ENCODE results near the gene CEACAM16.

- no peak for TF ChIP-seq ZNF311 (tag by site-specific recombination; IDR thresholded peaks at IDR 0.05; ENCODE audit: borderline replicate concordance)
- TF ChIP-seq CTCF (tag by site-specific recombination; IDR thresholded peaks at IDR 0.05), result no peak
- TF ChIP-seq ZNF48 (tag by site-specific recombination; IDR thresholded peaks at IDR 0.05), result no peak
- TF ChIP-seq ZBTB6 (tag by site-specific recombination; IDR thresholded peaks at IDR 0.05), result no peak
- no peak for TF ChIP-seq ZBTB49 (tag by site-specific recombination; IDR thresholded peaks at IDR 0.05; ENCODE audit: low read depth)
- TF ChIP-seq HOXA7 (CRISPR knock-in tag; IDR thresholded peaks at IDR 0.05; ENCODE audit: borderline replicate concordance), result no peak
- TF ChIP-seq ZNF518A (tag by site-specific recombination; conservative IDR thresholded peaks at IDR 0.05; ENCODE audit: low read depth), result no peak
- TF ChIP-seq KLF9 (tag by site-specific recombination; IDR thresholded peaks at IDR 0.05; ENCODE audit: low read depth), result no peak
These were observed 18.4 kb upstream of the CEACAM16 start for GRCh38 chr19:44680536-44680935.
